ENCODE results near the gene ARV1.

DNA sequence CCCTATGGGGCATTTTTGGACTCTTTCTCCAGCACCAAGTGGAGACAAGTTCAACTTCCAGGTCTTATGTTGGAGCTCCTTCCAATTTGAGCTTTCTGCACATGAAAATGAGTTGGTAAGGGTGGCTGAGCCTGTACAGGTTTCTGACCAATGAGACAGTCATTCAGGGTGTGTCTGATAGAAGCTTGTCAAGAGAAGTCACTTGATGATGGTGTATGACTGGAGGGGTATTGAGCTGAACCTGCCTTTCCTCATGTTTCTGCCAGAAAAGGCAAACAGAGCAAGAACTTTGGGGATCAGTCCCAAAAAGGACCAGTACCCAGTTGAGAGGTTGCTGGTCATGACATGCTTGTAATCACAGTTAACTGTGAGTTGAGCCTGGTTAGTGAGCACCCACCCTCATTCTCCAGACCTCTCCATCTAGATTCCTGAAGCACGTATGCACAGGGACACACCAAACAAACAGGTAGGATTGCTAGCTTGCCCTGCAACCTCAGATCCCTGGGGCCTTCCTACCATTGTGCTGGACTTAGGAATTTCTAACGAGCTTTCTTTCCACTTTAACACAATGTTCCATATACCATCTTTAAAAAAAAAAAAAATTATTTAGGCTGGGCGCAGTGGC is 34.6 kb downstream of the ARV1 start:
- TF ChIP-seq, protein P1, sequence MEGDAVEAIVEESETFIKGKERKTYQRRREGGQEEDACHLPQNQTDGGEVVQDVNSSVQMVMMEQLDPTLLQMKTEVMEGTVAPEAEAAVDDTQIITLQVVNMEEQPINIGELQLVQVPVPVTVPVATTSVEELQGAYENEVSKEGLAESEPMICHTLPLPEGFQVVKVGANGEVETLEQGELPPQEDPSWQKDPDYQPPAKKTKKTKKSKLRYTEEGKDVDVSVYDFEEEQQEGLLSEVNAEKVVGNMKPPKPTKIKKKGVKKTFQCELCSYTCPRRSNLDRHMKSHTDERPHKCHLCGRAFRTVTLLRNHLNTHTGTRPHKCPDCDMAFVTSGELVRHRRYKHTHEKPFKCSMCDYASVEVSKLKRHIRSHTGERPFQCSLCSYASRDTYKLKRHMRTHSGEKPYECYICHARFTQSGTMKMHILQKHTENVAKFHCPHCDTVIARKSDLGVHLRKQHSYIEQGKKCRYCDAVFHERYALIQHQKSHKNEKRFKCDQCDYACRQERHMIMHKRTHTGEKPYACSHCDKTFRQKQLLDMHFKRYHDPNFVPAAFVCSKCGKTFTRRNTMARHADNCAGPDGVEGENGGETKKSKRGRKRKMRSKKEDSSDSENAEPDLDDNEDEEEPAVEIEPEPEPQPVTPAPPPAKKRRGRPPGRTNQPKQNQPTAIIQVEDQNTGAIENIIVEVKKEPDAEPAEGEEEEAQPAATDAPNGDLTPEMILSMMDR (IDR thresholded peaks at IDR 0.05 in 2 of 3, conservative IDR thresholded peaks at IDR 0.05 in 1 of 3; ENCODE audit: control insufficient read depth in 2 of 3, extremely low read depth in 1 of 3, insufficient read depth in 1 of 3, low read depth in 3 of 3, low read length in 3 of 3): no peak
- TF ChIP-seq POLR2A (IDR thresholded peaks at IDR 0.05; ENCODE audit: low read depth, low read length) (no peak), TCF12 (IDR thresholded peaks at IDR 0.05; ENCODE audit: low read depth, low read length) (no peak), RFX5 (IDR thresholded peaks at IDR 0.05; ENCODE audit: low read depth, low read length) (no peak), IKZF1 (conservative IDR thresholded peaks at IDR 0.05) (no peak), CUX1 (IDR thresholded peaks at IDR 0.05; ENCODE audit: insufficient replicate concordance, low read depth, low read length) (no peak), YY1 (IDR thresholded peaks at IDR 0.05; ENCODE audit: low read depth, low read length) (no peak), EZH2 (IDR thresholded peaks at IDR 0.05; ENCODE audit: borderline replicate concordance, control insufficient read depth, low read depth, low read length) (no peak), EP300 (IDR thresholded peaks at IDR 0.05; ENCODE audit: borderline replicate concordance in 1 of 2, control insufficient read depth in 1 of 2, low read depth in 2 of 2, low read length in 2 of 2) (no peak), MXI1 (IDR thresholded peaks at IDR 0.05; ENCODE audit: low read depth, low read length) (no peak), PAX5 (IDR thresholded peaks at IDR 0.05; ENCODE audit: borderline replicate concordance, low read depth, low read length) (no peak)
- TF ChIP-seq, protein P2, sequence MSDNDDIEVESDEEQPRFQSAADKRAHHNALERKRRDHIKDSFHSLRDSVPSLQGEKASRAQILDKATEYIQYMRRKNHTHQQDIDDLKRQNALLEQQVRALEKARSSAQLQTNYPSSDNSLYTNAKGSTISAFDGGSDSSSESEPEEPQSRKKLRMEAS (IDR thresholded peaks at IDR 0.05; ENCODE audit: low read depth, low read length): no peak
